AG10803 (cell line): ENCODE measurements around the gene SGTB.

Experiments
- DNase-seq: peaks from one replicate; pipeline ENCODE4 v3.0.0; 2010; ENCODE audit warnings: low read depth
- H3K4me3 ChIP-seq: 2 replicates; pipeline ENCODE4 v1.5.1; 2011; ENCODE audit warnings: mild to moderate bottlenecking, low read length, control low read depth
- CTCF ChIP-seq: conservative IDR thresholded peaks from 2 replicates; pipeline ENCODE4 v1.5.1; 2011; ENCODE audit warnings: mild to moderate bottlenecking, low read length, control low read depth, inconsistent platforms

Gene SGTB

GRCh38 chr5:65721720-65722574, at the start of gene SGTB, which contains the start of gene NLN:
Gene SGTB, minus strand, starts transcription at chr5:65722109. Its CDS starts 1,302 bp downstream, at chr5:65720807.
Gene NLN, plus strand, starts transcription at chr5:65722205. Its CDS starts 169 bp downstream, at chr5:65722374.
- H3K4me3 ChIP-seq, result peak within 1 kb of the TSS; percentile 92
- TF ChIP-seq CTCF, result no peak
- DNase-seq, result peak; percentile 77

GRCh38 chr5:65771266-65771665, 49.4 kb upstream of the SGTB start:
- TF ChIP-seq CTCF, result no peak
- no peak overlapping the region for H3K4me3 ChIP-seq
- DNase-seq, result no peak

GRCh38 chr5:65769539-65769938, 47.6 kb upstream of the SGTB start:
- no peak overlapping the region for H3K4me3 ChIP-seq
- peak; percentile 88 for DNase-seq
- TF ChIP-seq CTCF, result no peak

GRCh38 chr5:65768723-65769346, 46.9 kb upstream of the SGTB start:
- DNase-seq, result no peak
- TF ChIP-seq CTCF, result no peak

GRCh38 chr5:65767565-65767964, 45.7 kb upstream of the SGTB start:
- no peak overlapping the region for H3K4me3 ChIP-seq
- no peak for DNase-seq
- TF ChIP-seq CTCF, result no peak

More at GRCh38 chr5:65768723-65769346, 46.9 kb upstream of the SGTB start:
- H3K4me3 ChIP-seq, result no peak overlapping the region

- no peak overlapping the region for H3K4me3 ChIP-seq
- no peak for TF ChIP-seq CTCF
- no peak for DNase-seq
Measured at GRCh38 chr5:65766781-65767180, 44.9 kb upstream of the SGTB start.
